H9 (cell line): Measurements from ENCODE around the gene PACRGL. TPM values are rescaled to one million over a fixed set of nuclear protein-coding genes. Genes with fewer than 3 reads are reported as not detected.

Source experiments
- DNase-seq: peaks from one replicate; pipeline ENCODE4 v3.0.0-alpha.2; 2017
- H2AFZ ChIP-seq: one replicate; pipeline ENCODE4 v1.6.1; 2013; ENCODE audit warnings: mild to moderate bottlenecking, low read length, control low read depth, moderate library complexity
- H2AK5ac ChIP-seq: 2 replicates; pipeline ENCODE4 v1.6.1; 2013; ENCODE audit warnings: low read length, control low read depth, mixed read lengths; ENCODE audit not compliant: insufficient read length
- H2BK120ac ChIP-seq: one replicate; pipeline ENCODE4 v1.6.1; 2013; ENCODE audit warnings: low read depth, mild to moderate bottlenecking, low read length, control low read depth, inconsistent platforms; ENCODE audit not compliant: poor library complexity, severe bottlenecking
- H2BK12ac ChIP-seq: 2 replicates; pipeline ENCODE4 v1.6.1; 2013; ENCODE audit warnings: low read length, control low read depth, mixed read lengths, low read depth; ENCODE audit not compliant: insufficient read length
- H2BK15ac ChIP-seq: 2 replicates; pipeline ENCODE4 v1.6.1; 2013; ENCODE audit warnings: low read depth, low read length, control low read depth
- H2BK20ac ChIP-seq: one replicate; pipeline ENCODE4 v1.6.1; 2013; ENCODE audit warnings: low read depth, mild to moderate bottlenecking, low read length, control low read depth, inconsistent platforms; ENCODE audit not compliant: poor library complexity, severe bottlenecking
- H2BK5ac ChIP-seq: 2 replicates; pipeline ENCODE4 v1.6.1; 2013; ENCODE audit warnings: low read length, control low read depth, mixed read lengths; ENCODE audit not compliant: insufficient read length
- H3K14ac ChIP-seq: 2 replicates; pipeline ENCODE4 v1.6.1; 2013; ENCODE audit warnings: low read length, control low read depth; ENCODE audit not compliant: insufficient read depth
- H3K18ac ChIP-seq: 2 replicates; pipeline ENCODE4 v1.6.1; 2013; ENCODE audit warnings: low read depth, mild to moderate bottlenecking, mixed read lengths, low read length, control low read depth; ENCODE audit not compliant: insufficient read length
- H3K23ac ChIP-seq: 2 replicates; pipeline ENCODE4 v1.6.1; 2013; ENCODE audit warnings: low read length, control low read depth, mixed read lengths, low read depth; ENCODE audit not compliant: insufficient read length
- H3K23me2 ChIP-seq: 2 replicates; pipeline ENCODE4 v1.6.1; 2013; ENCODE audit warnings: low read depth, mild to moderate bottlenecking, mixed read lengths, low read length, control low read depth; ENCODE audit not compliant: insufficient read length, poor library complexity, severe bottlenecking
- H3K27ac ChIP-seq: 2 replicates; pipeline ENCODE4 v1.5.1; 2013; ENCODE audit warnings: low read length, control low read depth, mixed read lengths, low read depth; ENCODE audit not compliant: insufficient read length
- H3K27me3 ChIP-seq: 2 replicates; pipeline ENCODE4 v1.6.1; 2013; ENCODE audit warnings: low read length, control low read depth, inconsistent platforms; ENCODE audit not compliant: insufficient read depth
- H3K4ac ChIP-seq: 2 replicates; pipeline ENCODE4 v1.6.1; 2013; ENCODE audit warnings: low read depth, mild to moderate bottlenecking, control low read depth, inconsistent platforms, low read length, moderate library complexity
- H3K4me1 ChIP-seq: 2 replicates; pipeline ENCODE4 v1.6.1; 2013; ENCODE audit warnings: low read length, control low read depth, inconsistent platforms; ENCODE audit not compliant: insufficient read depth
- H3K4me2 ChIP-seq: 2 replicates; pipeline ENCODE4 v1.6.1; 2013; ENCODE audit warnings: low read length, control low read depth, mixed read lengths; ENCODE audit not compliant: insufficient read length, insufficient read depth
- H3K56ac ChIP-seq: 2 replicates; pipeline ENCODE4 v1.6.1; 2013; ENCODE audit warnings: low read depth, mild to moderate bottlenecking, mixed read lengths, low read length, control low read depth; ENCODE audit not compliant: insufficient read length
- H3K79me1 ChIP-seq: 2 replicates; pipeline ENCODE4 v1.6.1; 2013; ENCODE audit warnings: low read depth, mild to moderate bottlenecking, moderate library complexity, low read length, control low read depth, inconsistent platforms; ENCODE audit not compliant: insufficient read depth, poor library complexity, severe bottlenecking
- H3K79me2 ChIP-seq: 2 replicates; pipeline ENCODE4 v1.6.1; 2013; ENCODE audit warnings: low read length, control low read depth, inconsistent platforms; ENCODE audit not compliant: insufficient read depth
- H3K9ac ChIP-seq: 2 replicates; pipeline ENCODE4 v1.6.1; 2013; ENCODE audit warnings: low read length, control low read depth, mixed read lengths; ENCODE audit not compliant: insufficient read length; ENCODE audit errors: extremely low read depth
- H3K9me3 ChIP-seq: one replicate; pipeline ENCODE4 v1.6.1; 2013; ENCODE audit warnings: low read depth, low read length, inconsistent platforms; ENCODE audit not compliant: control insufficient read depth
- H3T11ph ChIP-seq: one replicate; pipeline ENCODE4 v1.6.1; 2013; ENCODE audit warnings: mild to moderate bottlenecking, low read length, control low read depth, inconsistent platforms
- H4K20me1 ChIP-seq: one replicate; pipeline ENCODE4 v1.6.1; 2013; ENCODE audit not compliant: control insufficient read depth, insufficient read length, insufficient read depth
- H4K5ac ChIP-seq: 2 replicates; pipeline ENCODE4 v1.6.1; 2013; ENCODE audit warnings: low read depth, mild to moderate bottlenecking, mixed read lengths, low read length, control low read depth; ENCODE audit not compliant: insufficient read length
- H4K8ac ChIP-seq: replicated peaks from 2 replicates; pipeline ENCODE4 v1.6.1; 2013; ENCODE audit warnings: low read length, control low read depth, mixed read lengths, low read depth; ENCODE audit not compliant: insufficient read length
- H4K91ac ChIP-seq: 2 replicates; pipeline ENCODE4 v1.6.1; 2013; ENCODE audit warnings: low read depth, mild to moderate bottlenecking, moderate library complexity, mixed read lengths, low read length, control low read depth; ENCODE audit not compliant: insufficient read length
- H3K27ac Mint-ChIP-seq, 3 experiments: 2 replicates in 2 of 3; 3 replicates in 1 of 3; pipeline ENCODE4 v1.8.0; 2020 to 2021; ENCODE audit warnings: mixed read lengths in 3 of 3, mild to moderate bottlenecking in 1 of 3, moderate library complexity in 1 of 3
- H3K27me3 Mint-ChIP-seq: 2 replicates; pipeline ENCODE4 v1.8.0; 2021; ENCODE audit warnings: low read depth, mild to moderate bottlenecking, moderate library complexity, mixed read lengths
- H3K36me3 Mint-ChIP-seq, 3 experiments: 2 replicates in 2 of 3; 3 replicates in 1 of 3; pipeline ENCODE4 v1.8.0; 2020 to 2021; ENCODE audit warnings: low read depth in 3 of 3, mixed read lengths in 3 of 3; ENCODE audit not compliant: insufficient read depth in 1 of 3
- H3K4me1 Mint-ChIP-seq, 2 experiments: 2 replicates each; pipeline ENCODE4 v1.8.0; 2020; ENCODE audit warnings: mixed read lengths in 2 of 2
- H3K4me3 Mint-ChIP-seq, 2 experiments: 2 replicates in 1 of 2; 3 replicates in 1 of 2; pipeline ENCODE4 v1.8.0; 2020 to 2021; ENCODE audit warnings: mild to moderate bottlenecking in 2 of 2, mixed read lengths in 2 of 2, moderate library complexity in 1 of 2
- H3K9me3 Mint-ChIP-seq, 2 experiments: 2 replicates in 1 of 2; 3 replicates in 1 of 2; pipeline ENCODE4 v1.8.0; 2020; ENCODE audit warnings: mild to moderate bottlenecking in 2 of 2, mixed read lengths in 2 of 2, moderate library complexity in 1 of 2
- WGBS: extraction: QIAGEN DNeasy Blood & Tissue Kit; methylation state at CpG from one replicate; pipeline ENCODE4 v1.1.7; 2013; ENCODE audit warnings: missing lambda C conversion rate, low lambda C conversion rate, mixed read lengths; ENCODE audit not compliant: insufficient read length; ENCODE audit errors: extremely low coverage; 5-methylcytosine and 5-hydroxymethylcytosine counted together
- long read RNA-seq: library from polyadenylated mRNA; unstranded; transcript quantifications from one replicate; pipeline ENCODE4 v2.0.0, GENCODE V29; 2020
- total RNA-seq: library from RNA; stranded (reverse); gene quantifications from 2 replicates; pipeline ENCODE4 v1.2.1, GENCODE V29; 2021
- TF ChIP-seq, protein P1 (sequence below): fragments of 200-600 bp; sonication (generic); conservative IDR thresholded peaks from 3 replicates; pipeline ENCODE4 v1.8.0; 2021; ENCODE audit warnings: antibody characterized with exemption, mild to moderate bottlenecking

The PACRGL gene
- 17.9 and 18.7 TPM in 2 replicates for total RNA-seq
- long read RNA-seq, partial matches to known transcripts = 0 of 12 reads
- long read RNA-seq, other reads (novel, unspliced or antisense) = 9 of 12 reads

DNA sequence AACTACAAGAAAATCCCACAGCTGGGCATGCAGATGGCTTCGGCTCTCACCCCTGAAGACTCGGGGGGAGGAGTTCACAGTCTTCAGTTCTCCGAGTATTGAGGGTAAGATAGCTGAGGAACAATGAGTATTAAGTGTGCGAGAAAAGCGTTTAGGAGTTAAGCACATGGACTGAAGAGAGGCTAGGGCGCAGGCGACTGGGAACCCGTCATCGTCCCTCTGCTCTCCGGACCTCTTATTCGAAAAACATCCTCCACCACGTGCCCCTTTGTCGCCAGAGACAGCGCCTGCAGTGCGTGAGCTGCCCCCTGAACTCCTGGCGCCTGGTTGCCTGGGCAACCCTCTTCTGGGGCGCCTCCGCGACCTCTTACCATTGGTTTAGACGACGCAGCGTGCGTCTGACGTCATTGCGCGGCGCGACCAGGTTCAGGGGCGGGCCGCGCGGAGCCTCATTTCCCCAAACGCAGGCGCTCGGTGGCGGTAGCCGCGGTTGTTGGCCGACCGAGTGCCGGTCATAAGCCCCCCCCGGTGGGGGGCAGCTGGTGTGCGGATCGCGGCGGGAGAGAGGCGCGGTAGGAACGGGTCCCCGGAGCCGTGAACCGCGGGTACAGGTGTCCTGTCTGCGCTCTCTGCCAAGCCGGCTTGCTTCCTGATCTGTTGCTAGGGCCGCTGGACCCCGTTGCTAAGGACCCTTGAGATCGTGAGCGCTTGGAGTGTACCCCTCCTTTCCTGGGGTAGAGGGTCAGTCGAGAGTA lies at the start of gene PACRGL:
Gene PACRGL, plus strand, starts transcription at position 452 of the 755 bp plus-strand sequence. CDS start 4,024 bp downstream, outside the sequence.
- Histone ChIP-seq H2BK5ac (no peak within 1 kb of the TSS), H4K91ac (no peak within 1 kb of the TSS), H3K18ac (peak within 1 kb of the TSS; percentile 75), H3K23me2 (no peaks in the 10 kb centered on the region), H2AK5ac (no peak within 1 kb of the TSS), H3K23ac (no peak within 1 kb of the TSS), H3K4me2 (peak within 1 kb of the TSS; percentile 79), H3K9me3 (no peaks in the 10 kb centered on the region), H2AFZ (peak within 1 kb of the TSS; percentile 93), H4K8ac (no peak within 1 kb of the TSS), H2BK120ac (no peak within 1 kb of the TSS), H4K20me1 (no peaks in the 10 kb centered on the region), H3K4ac (no peak within 1 kb of the TSS), H3K27ac (no peak within 1 kb of the TSS), H3K56ac (no peak within 1 kb of the TSS), H2BK20ac (no peak within 1 kb of the TSS), H2BK12ac (peak within 1 kb of the TSS; percentile 45), H3K4me1 (peaks cover 3% of the 10 kb centered on the region; the same call in 1 of the 2 replicates), H3K79me1 (no peaks in the 10 kb centered on the region), H2BK15ac (no peak within 1 kb of the TSS), H3K27me3 (no peaks in the 10 kb centered on the region), H3K9ac (peak within 1 kb of the TSS; percentile 82), H3T11ph (no peak within 1 kb of the TSS), H3K79me2 (peaks cover 5% of the 10 kb centered on the region; the same call in 1 of the 2 replicates), H3K14ac (peak within 1 kb of the TSS; percentile 91; the same call in 1 of the 2 replicates), H4K5ac (peak within 1 kb of the TSS; percentile 68)
- peak; percentile 97 for DNase-seq
- WGBS = no CpG with 5 or more reads among the region's 60 CpGs
- no peaks in the 10 kb centered on the region; a peak in 1 of 5 replicates for H3K9me3 Mint-ChIP-seq
- TF ChIP-seq, protein P1, sequence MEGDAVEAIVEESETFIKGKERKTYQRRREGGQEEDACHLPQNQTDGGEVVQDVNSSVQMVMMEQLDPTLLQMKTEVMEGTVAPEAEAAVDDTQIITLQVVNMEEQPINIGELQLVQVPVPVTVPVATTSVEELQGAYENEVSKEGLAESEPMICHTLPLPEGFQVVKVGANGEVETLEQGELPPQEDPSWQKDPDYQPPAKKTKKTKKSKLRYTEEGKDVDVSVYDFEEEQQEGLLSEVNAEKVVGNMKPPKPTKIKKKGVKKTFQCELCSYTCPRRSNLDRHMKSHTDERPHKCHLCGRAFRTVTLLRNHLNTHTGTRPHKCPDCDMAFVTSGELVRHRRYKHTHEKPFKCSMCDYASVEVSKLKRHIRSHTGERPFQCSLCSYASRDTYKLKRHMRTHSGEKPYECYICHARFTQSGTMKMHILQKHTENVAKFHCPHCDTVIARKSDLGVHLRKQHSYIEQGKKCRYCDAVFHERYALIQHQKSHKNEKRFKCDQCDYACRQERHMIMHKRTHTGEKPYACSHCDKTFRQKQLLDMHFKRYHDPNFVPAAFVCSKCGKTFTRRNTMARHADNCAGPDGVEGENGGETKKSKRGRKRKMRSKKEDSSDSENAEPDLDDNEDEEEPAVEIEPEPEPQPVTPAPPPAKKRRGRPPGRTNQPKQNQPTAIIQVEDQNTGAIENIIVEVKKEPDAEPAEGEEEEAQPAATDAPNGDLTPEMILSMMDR = no peak
- no peaks in the 10 kb centered on the region; the same call in 1 of the 2 replicates for H3K27me3 Mint-ChIP-seq
- peak within 1 kb of the TSS; percentile 86 to 89 for H3K4me3 Mint-ChIP-seq
- peaks cover 7 to 15% (median 10%) of the 10 kb centered on the region in 3 experiments; a peak in 5 of 7 replicates for H3K36me3 Mint-ChIP-seq
- H3K4me1 Mint-ChIP-seq = peaks cover 9 to 15% of the 10 kb centered on the region in 2 experiments
- H3K27ac Mint-ChIP-seq = peak within 1 kb of the TSS; percentile 83 to 99 (median 92)
